ENCODE results near the gene BBS9.

BBS9 gene

GRCh38 chr7:33128631-33128989, 754 bp upstream of the BBS9 start:
- DNase-seq, result no peak

DNA sequence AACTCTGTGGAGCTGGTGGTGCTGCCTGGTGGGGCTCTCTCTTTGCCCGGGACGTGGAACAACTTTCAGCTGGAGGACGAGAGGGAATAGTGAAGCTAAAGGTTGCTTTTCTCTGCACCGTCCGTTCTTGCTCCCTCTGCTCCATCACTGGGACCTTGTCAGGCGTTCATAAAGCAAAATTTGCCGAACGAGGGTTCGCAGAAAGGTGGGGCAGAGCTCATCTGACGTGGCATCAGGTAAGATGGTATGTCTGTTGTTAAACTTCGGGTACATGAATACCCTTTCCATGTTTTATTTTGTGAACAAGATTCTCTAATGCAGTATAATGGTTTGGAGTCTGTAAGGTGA, 416 bp downstream of the BBS9 start:
- peak in 1 of 2 experiments; percentile 24 for DNase-seq

DNA sequence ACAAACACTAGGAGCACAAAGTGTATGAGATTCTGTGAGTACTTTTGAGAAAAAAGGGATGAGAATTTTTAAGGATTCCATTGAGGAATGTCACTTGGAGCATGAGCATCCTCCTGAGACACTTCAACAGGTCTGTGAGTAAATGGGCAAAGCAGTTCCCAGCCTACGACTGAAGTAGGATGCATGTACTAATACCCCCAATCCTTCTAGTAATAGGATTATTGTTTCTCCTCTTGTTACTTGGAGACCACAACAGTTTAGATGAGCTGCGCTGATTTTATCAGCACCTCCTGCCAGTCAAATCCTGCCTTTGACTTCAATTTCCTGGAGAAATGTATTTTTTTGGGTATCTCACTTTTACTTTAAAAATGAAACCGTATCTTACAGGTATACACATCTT, 820 bp downstream of the BBS9 start:
- no peak for DNase-seq

DNA sequence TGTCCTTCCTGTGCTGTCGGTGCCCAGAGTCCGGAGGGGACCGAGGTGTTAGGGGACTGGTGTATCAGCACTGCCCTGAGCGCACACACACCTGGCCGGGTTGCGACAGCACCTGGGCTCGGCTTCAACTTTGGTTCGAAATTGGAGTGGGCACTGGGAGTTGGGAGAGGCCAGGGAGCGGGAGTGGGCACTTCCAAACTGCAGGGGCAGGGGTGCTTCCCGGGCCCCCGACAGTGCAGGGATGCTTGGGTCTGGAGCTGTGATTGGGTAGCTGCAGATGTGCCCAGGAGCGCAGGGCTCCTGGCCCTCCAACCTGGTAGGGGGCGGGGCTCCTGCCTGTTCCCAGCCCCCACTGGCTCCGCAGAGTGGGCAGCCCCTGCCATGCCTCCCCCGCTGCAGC, 7.7 kb downstream of the BBS9 start:
- no peak for DNase-seq

GRCh38 chr7:33142585-33142984, 13.2 kb downstream of the BBS9 start:
- DNase-seq, result no peak

GRCh38 chr7:33143996-33144718, 14.8 kb downstream of the BBS9 start:
- DNase-seq, result no peak

DNA sequence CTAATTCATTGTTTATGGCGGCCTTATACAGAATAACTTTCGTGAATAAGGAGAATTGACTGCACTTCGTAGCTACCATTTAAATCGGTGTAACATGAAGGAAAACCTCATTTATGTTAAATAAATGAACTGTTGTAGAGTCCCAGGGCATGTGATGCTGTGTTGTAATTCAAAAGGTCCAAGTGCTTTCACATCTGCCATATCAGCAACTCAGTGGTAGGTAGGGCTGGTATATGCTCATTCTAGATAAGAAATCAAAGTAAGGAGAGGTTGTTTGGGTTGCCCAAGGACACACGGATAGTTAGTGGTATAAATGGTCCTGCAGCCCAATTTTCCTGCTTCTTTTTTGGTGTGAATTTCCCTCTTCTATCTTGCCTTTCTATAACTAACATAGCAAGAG, 15.8 kb downstream of the BBS9 start:
- no peak for DNase-seq

GRCh38 chr7:33152087-33152486, 22.7 kb downstream of the BBS9 start:
- no peak for DNase-seq

GRCh38 chr7:33155811-33156210, 26.4 kb downstream of the BBS9 start:
- no peak for DNase-seq

DNA sequence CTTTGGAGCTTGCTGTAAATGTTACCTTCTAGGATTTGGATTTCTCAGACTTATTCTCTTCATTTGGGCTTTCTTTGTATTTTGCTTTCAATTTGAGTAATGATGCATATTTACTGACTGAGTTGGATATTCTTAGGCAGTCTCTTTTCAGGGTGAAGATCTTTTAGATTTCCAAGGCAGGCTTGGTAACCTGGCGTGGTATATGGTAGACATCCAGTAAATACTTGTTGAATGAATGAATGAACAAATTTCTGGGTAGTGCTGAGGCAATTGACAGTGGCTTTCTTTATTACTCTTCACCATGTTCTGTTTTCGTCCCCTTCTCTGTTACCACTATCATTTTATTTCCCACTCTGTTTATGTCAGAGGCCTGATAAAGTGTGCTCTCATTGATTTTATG, 27.1 kb downstream of the BBS9 start:
- no peak for DNase-seq

DNA sequence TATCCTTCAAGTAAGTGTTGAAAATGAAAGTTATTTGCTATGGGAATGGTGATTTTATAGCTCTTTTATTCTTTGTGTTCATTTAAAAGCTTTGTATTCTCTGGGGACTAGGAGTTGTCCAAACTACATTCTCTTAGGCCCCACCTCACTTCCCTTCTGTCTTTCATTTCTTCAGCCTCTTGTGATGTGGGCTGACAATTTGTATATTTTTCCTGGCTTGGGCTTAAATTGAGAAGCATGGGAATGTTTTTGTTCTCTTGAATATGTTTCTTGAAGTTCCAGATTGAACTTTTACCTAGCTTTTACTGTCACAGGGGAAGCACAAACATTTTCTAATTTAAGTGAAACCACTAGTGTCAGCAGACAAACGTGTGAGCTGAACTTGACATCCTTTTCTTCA, 27.9 kb downstream of the BBS9 start:
- DNase-seq, result no peak

DNA sequence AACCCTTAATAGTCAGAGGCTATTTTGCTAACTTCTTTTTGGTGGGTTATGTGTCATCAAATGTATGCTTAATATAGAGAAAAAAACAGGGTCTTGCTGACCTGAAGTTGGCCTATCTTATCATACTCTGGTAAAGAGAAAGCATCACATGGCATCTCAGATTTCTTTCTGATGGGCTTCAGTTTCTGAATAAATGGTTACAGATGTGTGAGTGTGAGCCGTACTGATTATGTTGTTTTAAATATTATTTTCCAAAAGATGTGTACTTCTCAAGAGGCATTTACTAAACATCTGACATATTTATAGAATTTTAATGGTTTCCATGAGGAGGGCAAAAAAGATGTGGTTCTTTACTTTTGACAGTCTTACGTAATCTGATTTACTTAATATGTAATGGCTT, 28.4 kb downstream of the BBS9 start:
- DNase-seq, result no peak

DNA sequence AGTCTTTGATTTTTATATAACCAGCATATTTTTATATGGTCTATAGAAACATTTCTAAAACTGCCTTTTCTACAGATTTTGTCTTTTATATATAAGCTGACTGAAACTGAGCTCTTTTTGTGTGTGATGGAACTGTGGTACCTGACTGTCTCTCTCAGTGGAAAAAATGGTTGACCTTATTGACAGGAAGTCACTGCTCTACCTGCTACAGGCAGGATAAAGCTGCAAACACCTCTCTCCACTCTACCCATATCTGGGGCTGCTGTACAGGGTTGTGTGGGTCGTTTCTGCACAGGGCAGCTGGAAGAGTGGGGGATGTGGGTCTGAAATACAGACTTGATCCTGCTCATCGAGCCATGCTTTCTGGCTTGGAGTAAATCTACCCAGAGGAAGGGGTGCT, 48.5 kb downstream of the BBS9 start:
- DNase-seq, result no peak

GRCh38 chr7:33179519-33179918, 50.2 kb downstream of the BBS9 start:
- no peak for DNase-seq

DNA sequence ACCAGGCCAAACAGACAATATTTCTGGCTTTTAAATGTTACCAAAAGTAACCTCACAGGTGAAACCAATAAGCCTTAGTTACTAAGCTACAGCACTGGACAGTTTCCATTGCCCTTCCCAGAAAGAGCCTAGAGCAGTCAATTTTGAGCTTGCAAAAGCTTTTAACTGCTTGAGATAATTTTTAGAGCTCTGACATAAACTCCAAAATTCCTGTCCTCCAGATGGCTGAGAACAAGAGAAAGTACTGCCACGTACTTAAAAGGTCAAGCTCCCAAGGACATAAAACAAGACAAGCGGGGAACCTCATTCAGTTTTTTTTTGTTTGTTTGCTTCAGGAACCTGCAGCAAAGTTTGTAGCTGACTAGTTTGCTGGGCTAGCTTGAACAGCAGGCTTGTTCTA, 54.1 kb downstream of the BBS9 start:
- no peak for DNase-seq

DNA sequence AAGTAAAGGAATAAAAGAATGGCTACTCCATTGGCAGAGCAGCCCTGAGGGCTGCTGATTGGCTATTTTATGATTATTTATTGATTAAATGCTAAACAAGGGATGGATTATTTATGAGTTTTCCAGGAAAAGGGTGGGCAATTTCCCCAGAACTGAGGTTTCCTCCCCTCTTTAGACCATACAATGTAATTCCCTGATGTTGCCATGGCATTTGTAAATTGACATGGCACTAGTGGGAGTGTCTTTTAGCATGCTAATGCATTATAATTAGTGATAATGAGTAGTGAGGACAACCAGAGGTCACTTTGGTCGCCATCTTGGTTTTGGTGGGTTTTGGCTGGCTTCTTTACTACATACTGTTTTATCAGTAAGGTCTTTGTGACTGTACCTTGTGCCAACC, 55.5 kb downstream of the BBS9 start:
- no peak for DNase-seq

DNA sequence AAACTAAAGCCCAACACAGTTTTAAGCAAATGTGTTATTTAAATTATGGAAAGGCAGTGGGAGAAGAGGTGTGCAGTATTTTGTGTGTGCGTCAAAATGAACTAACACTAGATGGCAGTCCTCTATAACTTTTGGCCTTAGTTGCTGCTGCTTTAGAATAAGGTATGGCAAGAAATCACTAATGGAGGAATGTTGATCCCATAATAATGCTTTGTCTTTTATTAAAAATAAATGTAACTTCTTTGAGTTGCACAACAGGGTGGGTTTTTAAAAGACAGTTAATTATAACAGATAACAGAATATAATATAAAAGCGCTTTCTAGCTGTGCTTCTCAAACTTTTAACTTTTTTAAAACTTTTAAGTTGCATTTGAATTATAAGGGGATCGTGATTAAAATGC, 56.4 kb downstream of the BBS9 start:
- peak; percentile 56 to 58 for DNase-seq

GRCh38 chr7:33186192-33186591, 56.8 kb downstream of the BBS9 start:
- DNase-seq, result no peak

GRCh38 chr7:33190688-33191304, 61.4 kb downstream of the BBS9 start:
- no peak for DNase-seq

DNA sequence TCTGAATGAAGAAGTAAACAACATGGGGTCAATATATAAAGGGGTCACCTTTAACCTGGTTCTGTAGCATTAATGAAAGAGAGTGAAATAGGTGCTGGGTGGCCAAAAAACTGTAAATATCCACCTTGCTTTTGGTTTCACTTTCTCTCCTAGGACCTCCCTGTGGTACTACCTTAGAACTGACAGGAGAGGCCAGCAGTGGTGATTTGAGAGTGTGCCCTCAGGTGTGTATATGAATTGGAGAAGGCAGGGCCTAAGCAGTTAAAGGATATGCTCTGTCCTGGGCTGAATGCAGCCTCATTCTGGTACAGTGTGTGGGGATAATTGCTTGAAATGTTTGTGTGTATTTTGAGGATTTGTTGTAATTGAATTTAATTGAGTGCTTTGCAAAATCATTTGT, 62.0 kb downstream of the BBS9 start:
- DNase-seq, result no peak

GRCh38 chr7:33192695-33193291, 63.4 kb downstream of the BBS9 start:
- DNase-seq, result no peak

GRCh38 chr7:33193308-33193864, 64.0 kb downstream of the BBS9 start:
- DNase-seq, result no peak

DNA sequence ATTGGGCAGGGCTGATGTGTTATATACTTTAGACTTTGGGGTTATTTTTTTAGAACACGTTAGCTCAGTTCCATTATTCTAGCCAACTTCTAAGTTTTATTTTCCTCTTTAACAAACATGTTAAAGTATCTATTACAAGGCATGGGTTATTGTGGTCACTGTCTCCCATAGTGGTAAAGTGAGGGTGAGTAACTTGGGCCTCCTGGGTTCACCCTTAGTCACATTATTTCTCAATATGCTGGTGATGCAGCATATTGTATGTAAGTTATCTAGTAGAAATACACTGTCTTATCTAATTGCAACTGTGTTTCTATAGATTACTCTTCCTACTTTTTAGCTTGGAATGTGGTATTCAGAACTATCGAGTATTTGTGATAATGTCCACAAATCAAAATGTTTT, 65.9 kb downstream of the BBS9 start:
- no peak for DNase-seq

DNA sequence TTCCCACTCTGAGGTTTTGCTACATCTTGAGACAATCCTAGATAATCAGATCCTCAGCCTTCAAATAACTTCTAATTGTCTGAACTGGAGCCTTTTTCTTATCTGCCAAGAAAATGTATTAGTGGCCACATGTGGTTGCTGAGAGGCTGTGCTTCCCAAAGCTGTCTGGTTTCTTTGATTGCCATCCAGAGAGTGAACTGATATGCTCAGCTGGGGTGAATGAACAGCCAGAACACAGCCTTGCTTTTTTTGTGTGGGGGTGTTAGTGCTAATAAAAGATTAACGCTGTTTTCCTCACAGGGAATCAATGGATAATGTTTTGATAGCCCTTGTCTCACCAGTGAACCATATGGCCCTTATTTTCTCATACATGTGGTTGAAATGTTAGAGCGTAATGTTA, 66.9 kb downstream of the BBS9 start:
- no peak for DNase-seq

GRCh38 chr7:33200282-33200681, 70.9 kb downstream of the BBS9 start:
- DNase-seq, result no peak

Data from SHP77 (cell line).